ENCODE measurements around the gene SCLT1.
A peak's percentile ranks its signal among the peaks of the same experiment; 100 is the strongest.
"Not testable (repeated sequence)": the region's sequence is repeated elsewhere in the genome, so short reads cannot be mapped to it uniquely, and the experiment has no call there.

SCLT1 gene

DNA sequence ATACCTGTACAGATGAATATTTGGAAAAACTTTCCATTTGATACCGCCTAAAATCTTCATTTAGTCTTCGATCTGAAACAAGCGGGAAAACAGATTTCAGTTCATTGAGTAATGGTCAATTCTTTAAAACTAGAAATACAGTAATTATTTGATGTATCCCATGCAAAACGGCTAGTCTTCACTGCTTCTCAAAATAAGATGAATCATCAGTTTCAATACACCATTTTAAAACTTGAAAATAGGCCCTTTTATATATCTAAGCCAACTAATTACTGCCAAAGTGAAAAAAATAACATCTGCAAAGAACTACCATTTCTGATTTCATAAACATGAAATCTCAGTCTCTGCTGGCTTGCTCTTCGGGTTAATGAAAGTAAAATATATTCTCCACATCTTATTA, 11.0 kb downstream of the SCLT1 start:
- no peak for DNase-seq (ENCODE audit: low read depth, low spot score)
- in situ Hi-C loops (cut with HindIII; ENCODE audit: low sequenced_read_pairs) = no loop called here
- TF ChIP-seq, protein P1, sequence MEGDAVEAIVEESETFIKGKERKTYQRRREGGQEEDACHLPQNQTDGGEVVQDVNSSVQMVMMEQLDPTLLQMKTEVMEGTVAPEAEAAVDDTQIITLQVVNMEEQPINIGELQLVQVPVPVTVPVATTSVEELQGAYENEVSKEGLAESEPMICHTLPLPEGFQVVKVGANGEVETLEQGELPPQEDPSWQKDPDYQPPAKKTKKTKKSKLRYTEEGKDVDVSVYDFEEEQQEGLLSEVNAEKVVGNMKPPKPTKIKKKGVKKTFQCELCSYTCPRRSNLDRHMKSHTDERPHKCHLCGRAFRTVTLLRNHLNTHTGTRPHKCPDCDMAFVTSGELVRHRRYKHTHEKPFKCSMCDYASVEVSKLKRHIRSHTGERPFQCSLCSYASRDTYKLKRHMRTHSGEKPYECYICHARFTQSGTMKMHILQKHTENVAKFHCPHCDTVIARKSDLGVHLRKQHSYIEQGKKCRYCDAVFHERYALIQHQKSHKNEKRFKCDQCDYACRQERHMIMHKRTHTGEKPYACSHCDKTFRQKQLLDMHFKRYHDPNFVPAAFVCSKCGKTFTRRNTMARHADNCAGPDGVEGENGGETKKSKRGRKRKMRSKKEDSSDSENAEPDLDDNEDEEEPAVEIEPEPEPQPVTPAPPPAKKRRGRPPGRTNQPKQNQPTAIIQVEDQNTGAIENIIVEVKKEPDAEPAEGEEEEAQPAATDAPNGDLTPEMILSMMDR (IDR thresholded peaks at IDR 0.05; ENCODE audit: low read depth, low read length) = no peak
- no peak overlapping the region for H3K4me3 ChIP-seq (ENCODE audit: low read depth, low read length)

DNA sequence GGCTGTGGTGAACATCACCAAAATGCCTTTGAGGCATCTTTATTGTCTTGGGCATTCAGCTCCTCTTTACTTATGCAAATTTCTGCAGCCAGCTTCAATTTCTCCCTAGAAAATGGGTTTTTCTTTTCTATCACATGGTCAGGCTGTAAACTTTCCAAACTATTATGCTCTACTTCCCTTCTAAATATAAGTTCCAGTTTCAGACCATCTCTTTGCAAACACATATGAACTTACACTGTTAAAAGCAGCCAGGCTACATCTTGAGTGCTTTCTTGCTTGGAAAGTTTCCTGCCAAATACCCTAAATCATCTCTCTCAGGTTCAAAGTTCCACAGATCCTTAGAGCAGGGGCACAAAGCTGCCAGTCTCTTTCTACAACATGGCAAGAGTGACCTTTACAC, 13.2 kb downstream of the SCLT1 start:
- DNase-seq (ENCODE audit: low read depth, low spot score) = no peak
- in situ Hi-C loops (cut with HindIII; ENCODE audit: low sequenced_read_pairs) = no loop called here

DNA sequence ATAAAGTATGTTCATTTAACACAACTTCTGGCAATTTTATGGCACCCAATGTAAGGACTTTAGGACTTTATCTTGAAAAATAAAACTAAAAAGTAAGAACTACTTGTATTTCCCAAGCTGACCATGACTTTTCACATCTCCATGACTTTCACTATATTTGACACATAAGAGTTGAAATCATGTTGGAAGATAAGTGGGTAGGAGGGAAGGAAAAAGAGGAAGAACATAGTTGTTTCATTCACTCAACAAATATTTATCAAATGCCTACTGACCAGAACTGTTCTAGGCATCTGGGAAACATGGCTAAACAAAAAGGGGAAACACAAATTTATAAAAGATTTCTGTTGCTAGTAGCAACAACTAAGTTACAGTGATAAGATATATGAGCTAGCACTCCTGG, 16.0 kb downstream of the SCLT1 start:
- DNase-seq (ENCODE audit: low read depth, low spot score) = no peak
- no peak overlapping the region for H3K4me3 ChIP-seq (ENCODE audit: low read depth, low read length)
- TF ChIP-seq, protein P1 (IDR thresholded peaks at IDR 0.05; ENCODE audit: low read depth, low read length) = no peak
- in situ Hi-C loops (cut with HindIII; ENCODE audit: low sequenced_read_pairs) = no loop called here

More for the DNA sequence above, 13.2 kb downstream of the SCLT1 start:
- H3K4me3 ChIP-seq (ENCODE audit: low read depth, low read length) = no peak overlapping the region
- TF ChIP-seq, protein P1 (IDR thresholded peaks at IDR 0.05; ENCODE audit: low read depth, low read length) = no peak

DNA sequence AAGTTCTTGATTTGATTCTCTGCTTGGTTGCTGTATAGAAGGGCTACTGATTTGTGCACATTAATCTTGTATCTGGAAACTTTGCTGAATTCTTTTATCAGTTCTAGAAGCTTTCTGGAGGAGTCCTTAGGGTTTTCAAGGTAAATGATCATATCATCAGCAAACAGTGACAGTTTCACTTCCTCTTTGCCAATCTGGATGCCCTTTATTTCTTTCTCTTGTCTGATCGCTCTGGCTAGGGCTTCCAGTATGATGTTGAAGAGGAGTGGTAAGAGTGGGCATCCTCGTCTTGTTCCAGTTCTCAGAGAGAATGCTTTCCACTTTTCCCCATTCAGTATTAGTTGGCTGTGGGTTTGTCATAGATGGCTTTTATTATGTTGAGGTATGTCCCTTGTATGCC, 23.8 kb downstream of the SCLT1 start:
- DNase-seq (ENCODE audit: low read depth, low spot score); H3K4me3 ChIP-seq (ENCODE audit: low read depth, low read length); in situ Hi-C loops (cut with HindIII; ENCODE audit: low sequenced_read_pairs): not testable (repeated sequence)

DNA sequence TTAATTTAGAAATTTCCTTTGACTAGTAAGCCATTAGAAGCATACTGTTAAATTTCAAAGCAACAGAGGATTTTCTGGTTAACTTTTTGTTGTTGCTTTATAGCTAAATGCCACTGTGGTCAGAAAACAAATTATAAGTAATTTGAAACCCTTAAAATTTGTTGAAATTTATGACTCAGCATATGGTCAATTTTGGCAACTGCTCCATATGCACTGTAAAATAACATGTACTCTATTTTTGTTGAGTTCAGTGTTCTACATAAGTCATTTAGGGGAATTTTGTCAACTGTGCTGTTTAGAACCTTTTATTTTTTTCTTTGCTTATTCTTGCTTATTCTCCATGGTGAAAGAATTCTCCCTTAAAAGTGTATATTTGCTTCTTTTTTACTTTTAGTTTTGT, 28.6 kb downstream of the SCLT1 start:
- TF ChIP-seq, protein P1 (IDR thresholded peaks at IDR 0.05; ENCODE audit: low read depth, low read length) = no peak
- DNase-seq (ENCODE audit: low read depth, low spot score) = peak; percentile 81
- in situ Hi-C loops (cut with HindIII; ENCODE audit: low sequenced_read_pairs) = no loop called here
- H3K4me3 ChIP-seq (ENCODE audit: low read depth, low read length) = no peak overlapping the region

DNA sequence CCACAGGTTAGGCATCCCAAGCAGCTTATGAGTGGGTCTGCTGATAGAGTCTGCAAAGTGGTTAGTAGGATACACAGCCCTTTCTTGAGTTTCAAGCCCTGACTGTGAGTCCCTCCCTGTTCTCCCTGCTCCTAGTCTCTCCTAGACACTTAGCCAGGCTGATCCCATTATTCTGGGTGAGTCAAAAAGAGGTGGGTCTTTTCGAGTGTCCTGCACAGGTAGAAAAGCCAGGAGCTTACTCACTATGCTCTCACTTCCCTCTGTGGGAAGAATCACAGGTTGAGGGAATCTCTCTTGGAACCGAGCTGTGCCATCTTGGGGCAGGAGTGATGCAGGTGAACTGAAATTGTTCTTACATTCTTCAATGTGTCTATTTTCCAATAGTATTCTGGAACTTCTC, 29.7 kb downstream of the SCLT1 start:
- H3K4me3 ChIP-seq (ENCODE audit: low read depth, low read length) = no peak overlapping the region
- no peak for DNase-seq (ENCODE audit: low read depth, low spot score)
- in situ Hi-C loops (cut with HindIII; ENCODE audit: low sequenced_read_pairs) = no loop called here
- TF ChIP-seq, protein P1 (IDR thresholded peaks at IDR 0.05; ENCODE audit: low read depth, low read length) = no peak

DNA sequence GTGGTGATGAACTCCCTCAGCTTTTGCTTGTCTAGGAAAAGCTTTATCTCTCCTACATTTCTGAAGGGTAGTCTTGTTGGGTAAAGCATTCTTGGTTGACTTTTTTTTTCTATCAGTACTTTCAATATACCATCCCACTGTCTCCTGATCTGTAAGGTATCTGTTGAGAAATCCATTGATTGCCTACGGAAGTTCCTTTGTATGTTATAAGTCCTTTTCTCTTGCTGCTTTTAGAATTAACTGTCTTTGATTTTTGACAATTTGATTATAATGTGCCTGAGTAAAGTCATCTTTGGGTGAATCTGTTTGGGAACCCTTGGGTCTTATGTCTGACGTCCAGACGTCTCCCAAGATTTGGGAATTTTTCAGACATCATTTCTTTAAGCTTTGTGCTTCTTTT, 30.8 kb downstream of the SCLT1 start:
- no peak for DNase-seq (ENCODE audit: low read depth, low spot score)
- in situ Hi-C loops (cut with HindIII; ENCODE audit: low sequenced_read_pairs) = no loop called here
- TF ChIP-seq, protein P1 (IDR thresholded peaks at IDR 0.05; ENCODE audit: low read depth, low read length) = no peak
- H3K4me3 ChIP-seq (ENCODE audit: low read depth, low read length) = no peak overlapping the region

Measured in astrocyte of the spinal cord (primary cell).